ENCODE data around the gene MREG. TPM values are rescaled to one million over a fixed set of nuclear protein-coding genes. Genes with fewer than 3 reads are reported as not detected.

MREG gene
- total RNA-seq, 3 donors from 2014 or later (not counting 1 experiment from before 2014, with no cell fraction given): 4.0 to 9.8 (median 6.8) TPM

DNA sequence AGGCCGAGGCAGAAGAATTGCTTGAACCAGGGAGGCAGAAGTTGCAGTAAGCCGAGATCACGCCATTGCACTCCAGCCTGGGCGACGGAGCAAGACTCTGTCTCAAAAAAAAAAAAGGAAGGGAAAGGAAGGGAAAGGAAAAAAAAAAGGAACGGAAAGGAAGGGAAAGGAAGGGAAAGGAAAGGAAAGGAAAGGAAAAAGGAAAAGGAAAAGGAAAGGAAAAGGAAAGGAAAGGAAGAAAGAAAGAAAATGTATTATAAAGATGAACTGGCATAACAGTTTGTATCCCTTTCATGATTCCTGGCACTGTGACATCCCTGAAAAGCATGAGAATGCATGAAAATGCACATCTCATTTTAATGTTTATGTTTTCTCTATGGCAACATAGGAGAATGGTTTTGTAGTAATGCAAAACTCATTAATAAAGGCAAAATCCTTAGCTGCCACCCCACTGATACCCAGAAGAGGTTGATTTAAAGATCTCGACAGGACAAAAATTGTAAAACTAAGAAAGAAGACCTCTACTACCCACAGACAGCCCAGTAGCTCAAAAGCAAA is 11.5 kb upstream of the MREG start:
- no peak overlapping the region for H3K4me3 Mint-ChIP-seq
- no peak for ATAC-seq
- no peaks in the 10 kb centered on the region for H3K27me3 ChIP-seq (ENCODE audit: control insufficient read depth, insufficient read depth, low read length)
- H3K9me3 Mint-ChIP-seq: no peaks in the 10 kb centered on the region
- DNase-seq: no peak
- H3K9me3 ChIP-seq (ENCODE audit: control insufficient read depth, insufficient read depth, low read length): no peaks in the 10 kb centered on the region
- intact Hi-C loops (cut with micrococcal nuclease): no loop called here
- no peaks in the 10 kb centered on the region for H3K27me3 Mint-ChIP-seq (ENCODE audit: low read depth in 2 of 2)
- no peaks in the 10 kb centered on the region for H3K4me1 ChIP-seq (ENCODE audit: control insufficient read depth, insufficient read depth, low read length)
- no peak overlapping the region for H3K4me3 ChIP-seq (ENCODE audit: low read length)
- H3K36me3 ChIP-seq (ENCODE audit: control insufficient read depth, insufficient read depth, low read length): peaks cover 6% of the 10 kb centered on the region
- H3K27ac ChIP-seq (ENCODE audit: low read length): no peak overlapping the region
- no peaks in the 10 kb centered on the region for H3K4me1 Mint-ChIP-seq
- WGBS (ENCODE audit: insufficient coverage): 99% methylated on average over 7 of the region's 7 CpGs
- no peak overlapping the region for H3K27ac Mint-ChIP-seq
- TF ChIP-seq CTCF (IDR thresholded peaks at IDR 0.05): no peak
- H3K36me3 Mint-ChIP-seq: no peaks in the 10 kb centered on the region

- H3K27me3 ChIP-seq (ENCODE audit: control insufficient read depth, insufficient read depth, low read length): no peaks in the 10 kb centered on the region
- WGBS (ENCODE audit: insufficient coverage): 12% methylated on average over 3 of the region's 3 CpGs
- Mint-ChIP-seq H3K27me3 (ENCODE audit: low read depth in 2 of 2) (no peaks in the 10 kb centered on the region), H3K36me3 (no peaks in the 10 kb centered on the region), H3K4me3 (no peak overlapping the region), H3K27ac (no peak overlapping the region), H3K4me1 (no peaks in the 10 kb centered on the region), H3K9me3 (no peaks in the 10 kb centered on the region)
- H3K4me3 ChIP-seq (ENCODE audit: low read length): no peak overlapping the region
- no peaks in the 10 kb centered on the region for H3K4me1 ChIP-seq (ENCODE audit: control insufficient read depth, insufficient read depth, low read length)
- no peak overlapping the region for H3K27ac ChIP-seq (ENCODE audit: low read length)
- TF ChIP-seq CTCF (IDR thresholded peaks at IDR 0.05): peak; percentile 57
- ATAC-seq (peak in 2 of 3 donors; percentile 64), DNase-seq (peak in 1 of 2 donors; percentile 73)
- H3K9me3 ChIP-seq (ENCODE audit: control insufficient read depth, insufficient read depth, low read length): no peaks in the 10 kb centered on the region
- H3K36me3 ChIP-seq (ENCODE audit: control insufficient read depth, insufficient read depth, low read length): no peaks in the 10 kb centered on the region
- intact Hi-C loops (cut with micrococcal nuclease): no loop called here
These were observed 9.8 kb upstream of the MREG start for GRCh38 chr2:216023055-216023648.

DNA sequence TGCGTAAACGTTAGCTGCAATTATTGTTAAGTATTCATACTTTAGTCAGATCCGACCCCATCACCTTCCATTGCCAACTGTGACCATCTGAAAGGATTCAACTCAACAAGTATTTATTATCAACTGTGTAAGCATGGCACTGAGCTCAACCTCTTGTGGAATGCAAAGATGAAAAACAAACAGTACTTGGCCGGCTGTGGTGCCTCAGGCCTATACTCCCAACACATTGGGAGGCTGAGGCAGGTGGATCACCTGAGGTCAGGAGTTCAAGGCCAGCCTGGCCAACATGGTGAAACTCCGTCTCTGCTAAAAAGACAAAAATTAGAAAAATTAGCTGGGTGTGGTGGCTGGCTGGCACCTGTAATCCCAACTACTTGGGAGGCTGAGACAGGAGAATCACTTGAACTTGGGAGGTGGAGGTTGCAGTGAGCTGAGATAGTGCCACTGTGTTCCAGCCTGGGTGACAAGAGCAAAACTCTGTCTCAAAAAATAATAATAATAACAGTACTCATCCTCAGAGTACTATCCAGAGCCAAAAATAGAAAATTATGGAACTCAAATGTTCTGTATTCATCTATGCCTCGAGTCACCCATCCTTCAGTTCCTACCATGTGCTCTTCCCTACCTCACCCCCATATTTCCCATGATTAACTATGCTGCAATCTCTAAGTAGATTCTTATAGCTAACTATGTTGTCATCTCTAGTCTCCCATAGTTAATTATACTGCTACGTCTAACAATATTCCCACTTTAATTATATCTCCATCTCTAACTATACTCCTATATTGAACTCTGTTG is 8.6 kb upstream of the MREG start:
- DNase-seq: no peak
- ATAC-seq: no peak
- Histone ChIP-seq H3K4me3 (ENCODE audit: low read length) (no peak overlapping the region), H3K36me3 (ENCODE audit: control insufficient read depth, insufficient read depth, low read length) (no peaks in the 10 kb centered on the region), H3K27me3 (ENCODE audit: control insufficient read depth, insufficient read depth, low read length) (no peaks in the 10 kb centered on the region), H3K4me1 (ENCODE audit: control insufficient read depth, insufficient read depth, low read length) (peaks cover 3% of the 10 kb centered on the region), H3K9me3 (ENCODE audit: control insufficient read depth, insufficient read depth, low read length) (no peaks in the 10 kb centered on the region), H3K27ac (ENCODE audit: low read length) (no peak overlapping the region)
- intact Hi-C loops (cut with micrococcal nuclease): no loop called here
- H3K27ac Mint-ChIP-seq: no peak overlapping the region
- no peak overlapping the region for H3K4me3 Mint-ChIP-seq
- H3K36me3 Mint-ChIP-seq: no peaks in the 10 kb centered on the region
- TF ChIP-seq CTCF (IDR thresholded peaks at IDR 0.05): no peak
- no peaks in the 10 kb centered on the region for H3K9me3 Mint-ChIP-seq
- no peaks in the 10 kb centered on the region for H3K27me3 Mint-ChIP-seq (ENCODE audit: low read depth in 2 of 2)
- H3K4me1 Mint-ChIP-seq: peaks cover 0 to 6% of the 10 kb centered on the region in 2 donors
- 95% methylated on average over 7 of the region's 7 CpGs for WGBS (ENCODE audit: insufficient coverage)
